GM19468 (cell line): Measurements from ENCODE around the gene PPM1H.
"Not testable (repeated sequence)": the region's sequence is repeated elsewhere in the genome, so short reads cannot be mapped to it uniquely, and the experiment has no call there.

ENCODE experiments used
- ATAC-seq: cut with Tn5 transposase; IDR thresholded peaks from one replicate; pipeline ENCODE4 v1.9.1; 2021; ENCODE audit warnings: mild to moderate bottlenecking, moderate library complexity, moderate number of reproducible peaks; ENCODE audit not compliant: unreplicated experiment; ENCODE audit errors: extremely low read depth

Gene PPM1H

DNA sequence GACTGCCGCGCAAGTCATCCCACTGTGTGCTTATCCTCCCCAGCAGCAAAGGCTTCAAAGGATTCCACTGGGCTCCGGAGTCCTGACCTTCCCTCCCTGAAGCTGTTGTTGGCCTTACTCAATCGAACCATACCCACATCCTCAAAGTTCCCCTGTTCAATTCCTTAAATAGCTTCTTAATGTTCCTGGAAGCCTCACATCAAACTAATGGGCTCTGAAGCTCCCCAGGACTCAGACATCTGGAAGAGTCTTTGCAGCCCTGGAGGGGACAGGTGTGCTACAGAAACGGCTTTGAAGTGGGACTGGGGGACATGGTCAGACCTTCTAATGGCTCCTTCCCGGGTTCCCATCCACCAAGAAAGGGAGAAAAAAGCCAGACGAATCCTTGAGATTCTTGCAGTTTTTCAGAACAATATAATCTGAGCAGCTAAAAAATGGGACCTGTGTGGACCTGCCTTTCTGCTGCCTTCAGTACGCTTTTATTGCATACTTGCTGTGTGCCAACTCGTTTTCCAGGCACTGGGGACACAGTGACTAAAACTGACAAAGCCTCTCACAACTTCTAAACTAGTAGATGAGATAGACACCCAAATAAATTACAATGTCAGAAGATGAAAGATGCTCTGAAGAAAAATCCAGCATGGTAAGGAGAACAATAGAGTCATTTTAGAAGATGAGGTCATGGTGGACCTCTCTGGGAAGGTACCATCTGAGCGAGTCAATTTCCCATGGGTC is 263.8 kb downstream of the PPM1H start:
- no peak for ATAC-seq

DNA sequence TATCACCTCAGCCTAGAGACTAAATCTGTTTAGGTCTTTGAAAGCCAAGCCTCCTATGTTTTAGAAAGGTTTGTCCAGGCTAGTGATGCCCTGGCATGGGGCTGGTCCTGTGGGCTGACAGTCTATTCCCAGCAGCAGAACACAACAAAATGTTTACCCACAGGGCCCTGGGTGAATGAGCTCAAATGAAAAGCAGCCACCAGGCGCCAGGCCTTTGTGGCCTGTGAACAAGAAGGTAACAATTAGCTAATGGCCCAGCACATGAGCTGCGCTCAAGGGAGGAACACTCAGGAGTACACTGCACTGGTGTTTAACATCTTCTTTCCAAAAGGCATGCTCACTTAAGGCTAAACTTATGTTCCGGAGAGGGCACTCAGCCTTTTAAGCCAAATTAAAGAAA is 266.2 kb downstream of the PPM1H start:
- ATAC-seq, result no peak

DNA sequence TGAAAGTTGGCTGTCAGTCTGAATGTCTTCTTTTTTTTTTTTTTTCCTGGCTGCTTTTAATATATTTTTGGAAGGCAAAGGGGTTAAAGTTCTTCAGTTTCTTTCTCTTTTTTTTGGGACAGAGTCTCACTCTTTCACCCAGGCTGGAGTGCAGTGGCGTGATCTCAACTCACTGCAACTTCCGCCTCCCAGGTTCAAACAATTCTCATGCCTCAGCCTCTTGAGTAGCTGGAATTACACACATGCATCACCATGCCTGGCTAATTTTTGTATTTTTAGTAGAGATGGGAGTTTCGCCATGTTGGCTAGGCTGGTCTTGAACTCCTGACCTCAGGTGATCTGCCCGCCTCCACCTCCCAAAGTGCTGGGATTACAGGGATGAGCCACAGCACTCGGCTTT is 270.0 kb downstream of the PPM1H start:
- ATAC-seq, result not testable (repeated sequence)

DNA sequence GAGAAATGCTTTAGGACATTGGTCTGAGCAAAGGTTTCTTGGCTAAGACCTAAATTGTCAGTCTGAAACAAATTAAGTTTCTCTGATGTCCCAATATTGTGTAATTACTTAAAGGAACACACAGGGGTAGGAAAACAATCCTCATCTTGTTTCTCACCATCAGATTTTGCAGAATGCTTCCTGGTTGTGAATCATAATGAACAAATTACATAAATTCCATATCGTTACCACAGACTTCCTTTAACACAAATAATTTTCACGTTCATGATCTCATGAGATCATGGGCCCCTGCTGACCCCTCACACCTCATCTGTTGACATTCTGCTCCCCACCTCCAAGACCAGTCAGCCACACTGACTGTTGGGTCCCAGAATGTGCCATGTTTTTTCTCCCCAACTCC is 274.2 kb downstream of the PPM1H start:
- ATAC-seq, result no peak

DNA sequence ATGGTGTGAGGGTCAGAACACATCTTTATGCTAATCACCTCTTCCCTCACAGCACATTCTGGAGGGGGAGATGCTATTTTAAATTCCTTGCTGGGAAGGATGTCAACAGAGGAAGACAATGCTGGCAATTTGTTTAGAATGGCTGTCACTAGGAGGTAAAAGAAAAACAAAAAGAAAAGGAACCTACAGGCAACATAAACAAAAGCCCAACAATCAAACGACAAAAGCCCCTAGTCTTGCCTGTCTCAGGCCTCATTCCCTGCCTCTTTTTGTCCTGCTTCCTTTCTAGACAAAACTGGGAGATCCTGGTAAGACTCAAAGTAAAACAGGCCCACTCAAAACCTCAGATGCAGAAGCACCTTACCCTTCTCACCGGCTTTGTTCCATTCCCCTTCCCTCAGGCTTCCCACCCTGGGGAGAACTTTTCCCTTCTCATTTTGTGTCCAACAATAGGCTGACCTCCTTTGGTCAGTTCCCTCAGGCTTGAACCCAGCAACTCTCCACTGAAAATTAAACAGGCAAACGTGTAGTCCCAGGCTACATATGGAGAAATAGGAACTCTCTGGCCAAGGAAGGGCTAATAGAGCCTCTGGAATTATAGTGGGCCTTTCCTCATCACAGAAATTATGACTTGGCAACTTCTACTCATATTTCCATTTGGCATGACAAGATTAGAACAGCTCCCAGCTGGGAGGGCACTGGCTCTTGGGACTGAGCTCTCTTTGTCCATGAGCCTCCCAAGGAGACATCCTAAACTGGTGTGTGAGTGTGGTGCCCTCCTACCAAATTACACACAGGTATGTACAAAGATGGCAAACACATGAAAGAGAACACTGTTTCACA is 275.3 kb downstream of the PPM1H start:
- no peak for ATAC-seq

DNA sequence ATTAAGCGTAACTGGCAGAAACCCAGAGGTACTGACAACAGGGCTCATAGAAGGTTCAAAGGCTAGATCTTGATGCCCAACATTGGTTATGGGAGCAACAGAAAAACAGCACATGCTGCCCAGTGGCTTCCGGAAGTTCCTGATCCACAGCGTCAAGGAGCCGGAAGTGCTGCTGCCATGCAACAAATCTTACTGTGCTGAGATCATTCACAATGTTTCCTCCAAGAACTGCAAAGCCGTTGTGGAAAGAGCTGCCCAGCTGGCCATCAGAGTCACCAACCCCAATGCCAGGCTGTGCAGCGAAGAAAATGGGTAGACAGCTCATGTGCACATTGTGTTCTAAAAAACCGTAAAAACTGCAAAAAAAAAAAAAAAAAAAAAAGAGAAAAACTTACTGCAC is 276.0 kb downstream of the PPM1H start:
- ATAC-seq, result no peak

DNA sequence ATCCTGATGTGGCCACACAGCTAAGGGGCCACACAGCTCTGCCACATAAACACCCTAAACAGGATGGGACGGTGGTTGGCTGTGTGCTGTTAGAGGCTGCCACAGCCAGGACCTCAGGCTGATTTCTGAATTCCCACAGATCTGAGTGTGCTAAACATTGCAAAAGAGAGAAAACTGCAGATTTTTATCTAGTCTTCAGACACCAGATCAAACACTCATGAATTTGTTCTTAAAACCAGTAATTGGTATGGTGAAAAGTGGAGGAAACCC is 277.7 kb downstream of the PPM1H start:
- no peak for ATAC-seq

DNA sequence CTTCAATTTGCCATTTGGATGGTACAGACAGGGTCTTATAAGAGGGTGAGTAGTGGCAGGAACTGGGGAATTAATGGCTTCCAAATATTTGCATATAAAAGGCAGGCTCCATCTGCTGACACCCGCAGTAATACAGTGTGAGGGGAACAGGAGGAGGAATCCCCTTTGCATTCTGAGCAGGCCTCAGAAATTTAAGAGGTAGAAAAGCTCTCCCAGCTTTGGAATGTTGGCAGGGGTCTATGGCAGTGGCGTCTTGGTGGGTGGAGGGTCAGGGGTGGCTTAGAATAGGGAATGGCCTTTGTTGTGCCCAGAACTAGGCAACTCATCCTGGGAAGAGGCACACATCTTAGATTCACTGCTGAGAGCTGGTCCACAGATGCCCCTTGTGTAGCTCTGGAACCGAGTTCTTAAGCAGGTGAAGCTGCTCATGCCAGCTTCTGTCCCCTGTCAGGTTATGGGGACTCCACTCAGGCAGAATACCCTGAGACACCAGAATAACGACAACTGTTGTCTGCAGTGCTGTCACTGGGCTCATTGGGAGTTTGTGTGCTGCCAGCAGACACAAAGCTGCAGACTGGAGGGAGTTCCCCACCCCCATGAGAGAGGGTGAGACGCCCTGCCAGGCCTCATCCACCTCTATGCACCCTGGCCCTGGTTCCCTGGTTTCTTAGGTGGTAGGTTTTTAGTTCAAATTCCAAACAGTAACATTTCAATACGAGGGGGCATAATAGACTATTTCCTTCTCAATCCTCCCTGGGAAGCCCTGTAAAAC is 278.2 kb downstream of the PPM1H start:
- no peak for ATAC-seq

DNA sequence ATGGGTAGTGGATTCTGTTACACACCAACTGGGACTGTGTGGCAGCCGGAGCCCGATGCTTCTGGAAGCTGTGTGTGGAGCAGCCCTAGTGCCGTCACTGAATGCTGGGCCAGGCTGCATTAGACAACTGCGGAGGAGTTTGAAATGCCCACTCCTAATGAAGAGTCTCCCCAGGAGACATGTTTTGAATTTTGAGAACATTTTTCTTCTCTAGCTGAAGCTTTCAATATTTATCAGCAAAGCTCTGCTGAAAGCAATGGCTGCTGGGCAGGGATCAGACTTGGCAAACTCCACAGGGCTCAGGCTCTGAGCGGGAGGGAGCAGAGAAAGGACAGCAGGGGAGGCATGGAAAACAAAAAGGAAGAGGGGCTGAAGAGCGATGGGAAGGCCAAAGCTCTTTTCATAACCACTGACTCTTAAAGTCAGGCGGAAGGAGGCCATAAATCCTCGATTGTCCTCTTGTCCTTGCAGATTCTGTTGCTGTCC is 279.2 kb downstream of the PPM1H start:
- no peak for ATAC-seq

DNA sequence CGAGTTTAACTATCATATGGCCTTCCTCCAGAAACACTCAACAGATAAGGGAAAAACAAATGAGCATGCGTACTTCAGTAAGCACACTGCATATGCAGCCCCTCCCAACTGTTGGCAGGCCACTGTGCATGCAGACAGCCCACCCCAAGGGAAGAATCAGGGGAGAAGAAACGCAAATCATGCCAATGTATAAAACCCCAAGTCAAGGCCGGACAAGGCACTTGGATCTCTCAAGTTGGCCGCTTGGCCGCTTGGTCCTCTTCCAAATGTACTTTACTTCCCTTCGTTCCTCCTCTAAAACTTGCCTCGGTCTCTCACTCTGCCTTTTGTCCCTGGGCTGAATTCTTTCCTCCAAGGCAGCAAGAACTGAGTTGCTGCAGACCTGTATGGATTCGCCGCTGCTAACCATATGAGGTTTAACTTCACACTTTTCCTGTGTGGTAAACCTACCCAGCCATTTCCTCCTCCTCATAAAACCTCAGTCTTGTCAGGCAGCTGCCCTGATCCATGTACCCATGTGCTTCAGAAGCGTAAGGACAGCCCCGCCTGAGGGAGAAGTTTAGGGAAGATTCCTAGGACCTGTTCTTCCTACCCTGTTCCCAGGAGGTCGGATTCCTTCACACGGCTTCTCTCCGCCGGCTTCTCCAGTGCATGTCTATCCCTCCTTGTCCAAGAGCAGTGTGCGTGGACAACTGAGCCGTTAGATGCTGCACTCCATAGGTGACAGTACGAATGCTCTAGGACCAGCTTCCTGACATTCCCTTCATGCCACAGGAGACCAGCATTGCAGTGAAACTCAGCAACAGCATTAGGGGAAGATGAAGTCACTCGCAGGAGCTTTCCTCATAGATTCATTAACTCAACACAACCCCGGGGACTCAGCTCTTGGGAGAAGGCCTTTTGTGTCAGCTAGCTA is 280.4 kb downstream of the PPM1H start:
- ATAC-seq, result no peak

DNA sequence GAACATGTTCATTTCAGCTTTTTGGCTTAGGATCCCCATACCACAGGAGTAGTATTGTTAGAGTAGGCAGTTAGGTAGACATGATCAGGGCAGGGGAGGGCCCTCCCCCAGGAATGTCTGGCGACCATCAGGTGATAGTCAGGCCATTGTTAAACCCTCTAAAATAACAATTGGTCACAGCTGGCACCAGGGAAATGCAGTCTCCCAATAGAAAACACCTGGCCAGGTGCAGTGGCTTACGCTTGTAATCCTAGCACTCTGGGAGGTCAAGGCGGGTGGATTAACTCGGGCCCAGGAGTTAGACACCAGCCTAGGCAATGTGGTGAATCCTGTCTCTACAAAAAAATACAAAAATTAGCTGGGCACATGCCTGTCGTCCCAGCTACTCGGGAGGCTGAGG is 281.2 kb downstream of the PPM1H start:
- no peak for ATAC-seq

DNA sequence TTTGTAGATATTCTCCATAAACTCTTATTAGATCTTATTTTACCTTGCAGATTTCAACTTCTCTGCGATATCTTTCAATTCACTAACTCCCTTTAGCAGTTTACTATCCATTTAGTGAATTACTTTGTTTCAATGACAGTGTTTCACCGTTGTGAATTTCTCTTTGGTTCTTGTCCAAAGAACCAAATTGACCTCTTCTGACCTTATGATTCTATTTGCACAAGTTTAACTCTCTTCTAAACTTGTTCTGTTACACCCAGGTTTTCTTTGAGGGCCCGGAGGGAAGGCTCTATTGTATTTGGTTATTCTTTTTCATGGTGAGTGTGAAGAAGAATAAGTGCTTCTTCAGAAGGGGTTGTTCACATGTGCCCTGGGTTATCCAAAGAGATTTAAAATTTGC is 281.6 kb downstream of the PPM1H start:
- ATAC-seq, result no peak

DNA sequence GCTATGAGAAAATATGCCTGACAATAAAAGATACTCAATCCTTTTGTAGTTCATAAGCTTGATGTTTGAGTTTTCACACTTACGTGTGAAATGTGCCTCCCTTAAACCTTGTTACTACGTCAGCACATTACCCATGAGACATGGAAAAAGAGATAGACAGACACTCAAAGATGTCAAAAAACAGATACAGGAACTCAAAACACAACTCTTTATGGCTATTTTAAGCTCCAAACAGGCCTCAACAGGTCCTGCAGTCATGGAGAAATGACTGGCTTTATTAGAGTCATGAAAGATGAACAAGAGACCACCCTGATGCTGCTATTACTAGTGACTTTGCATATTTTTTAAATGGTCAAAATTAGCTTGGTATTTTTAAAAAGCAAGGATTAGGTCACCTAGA is 283.8 kb downstream of the PPM1H start:
- ATAC-seq, result no peak

DNA sequence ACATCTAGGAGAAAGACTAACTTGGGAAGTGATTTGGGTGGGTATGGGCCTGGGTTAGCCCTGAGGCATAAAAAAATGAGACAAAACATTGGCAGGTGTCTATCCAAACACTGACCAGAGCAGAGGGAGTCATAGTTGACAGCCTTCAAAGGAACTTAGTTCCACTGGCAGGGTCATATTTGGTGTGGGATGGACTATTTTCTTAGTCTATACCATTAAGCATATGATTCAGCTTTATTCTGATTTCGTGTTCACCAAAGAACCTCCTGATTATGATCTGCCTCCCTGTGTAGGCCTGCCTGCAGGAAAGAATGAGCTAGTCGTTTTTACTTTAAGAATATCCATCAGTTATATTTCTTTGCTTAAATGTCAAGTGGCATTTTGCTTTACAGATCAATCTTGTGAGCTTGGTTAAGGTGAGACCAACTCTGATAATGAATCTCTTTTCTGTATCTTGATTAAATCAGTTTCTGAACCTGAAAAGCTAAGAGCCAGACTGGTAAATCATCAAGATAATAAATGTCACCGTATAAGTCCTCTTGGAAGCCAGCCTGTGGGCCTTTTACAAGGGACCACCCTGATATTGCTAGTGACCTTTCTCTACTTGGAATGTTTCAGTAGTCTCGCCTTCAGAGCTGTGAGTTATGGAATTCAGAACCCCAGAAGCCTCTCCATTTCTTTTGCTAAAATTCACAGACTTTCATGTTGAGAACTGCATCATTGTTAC is 285.4 kb downstream of the PPM1H start:
- no peak for ATAC-seq

DNA sequence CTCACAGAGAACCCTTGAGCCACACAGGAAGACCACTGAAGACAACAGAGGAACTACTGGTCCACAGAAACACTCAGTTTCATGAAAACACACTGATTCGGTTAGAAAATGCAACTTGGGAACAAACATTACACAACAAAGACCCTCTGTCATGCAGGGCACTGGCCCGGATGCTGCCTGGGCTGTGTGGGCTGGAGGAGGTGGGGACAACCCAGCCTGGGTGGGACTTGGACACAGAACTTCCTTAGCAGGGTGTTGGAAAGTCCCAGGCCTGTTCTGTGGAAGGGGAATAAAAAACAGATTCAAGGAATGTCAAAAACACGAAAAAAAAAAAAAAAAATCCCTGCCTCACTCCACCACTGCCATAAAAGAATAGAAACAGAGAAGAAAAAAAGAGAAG is 287.4 kb downstream of the PPM1H start:
- ATAC-seq, result no peak

DNA sequence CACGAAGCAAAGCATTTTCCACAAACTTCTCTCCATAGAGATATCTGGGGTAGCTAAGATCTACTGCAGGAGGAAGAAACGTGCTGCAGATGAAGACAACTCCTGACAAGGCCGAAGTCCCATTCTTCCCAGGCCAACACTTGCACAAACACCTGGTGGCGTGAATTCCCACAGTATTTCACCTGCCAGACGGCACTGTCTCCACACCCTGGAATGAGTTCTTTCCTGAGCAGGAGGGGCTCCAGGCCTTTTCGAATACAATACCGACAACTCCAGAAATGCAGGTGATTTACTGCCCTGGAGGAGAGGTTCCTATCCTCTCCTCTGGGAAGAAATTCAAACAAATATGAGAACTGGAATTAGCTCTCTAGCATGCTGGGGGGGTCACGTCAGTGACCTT is 288.4 kb downstream of the PPM1H start:
- ATAC-seq, result no peak

DNA sequence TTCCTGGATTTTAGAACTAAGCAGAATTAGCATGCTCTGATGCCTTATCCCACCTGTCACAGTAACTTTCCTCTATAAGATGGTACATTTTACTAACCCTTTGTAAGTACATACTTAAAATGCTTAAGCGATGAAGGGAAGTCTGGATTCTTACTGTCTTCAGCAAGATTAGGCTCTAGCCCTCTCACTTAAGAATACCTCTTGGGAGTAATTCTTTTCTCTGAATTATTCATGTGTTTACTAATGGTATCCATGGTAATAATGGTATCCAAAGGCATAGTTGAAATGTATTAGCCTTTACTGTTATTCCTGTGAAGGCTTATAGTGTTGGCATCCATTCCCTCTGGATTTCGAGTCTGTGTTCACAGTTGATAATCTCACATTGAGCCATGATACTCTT is 291.5 kb downstream of the PPM1H start:
- no peak for ATAC-seq

DNA sequence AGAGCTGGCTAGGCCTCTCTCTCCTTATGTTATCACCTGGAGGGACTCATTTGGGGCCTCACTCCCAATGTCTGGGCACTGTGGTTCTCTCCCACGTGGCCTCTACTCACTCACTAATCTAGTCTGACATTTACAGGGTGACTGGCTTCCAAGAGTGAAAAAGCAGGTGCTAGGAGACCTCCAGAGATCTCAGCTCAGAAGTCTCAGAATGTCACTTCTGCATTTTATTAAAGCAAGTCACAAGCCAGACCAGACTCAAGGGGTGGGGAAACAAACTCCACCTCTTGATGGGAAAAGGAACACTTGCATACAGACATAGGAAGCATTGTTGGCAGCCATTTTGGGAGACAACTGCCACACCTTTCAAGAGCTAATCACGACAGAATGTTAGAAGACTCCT is 292.5 kb downstream of the PPM1H start:
- no peak for ATAC-seq

DNA sequence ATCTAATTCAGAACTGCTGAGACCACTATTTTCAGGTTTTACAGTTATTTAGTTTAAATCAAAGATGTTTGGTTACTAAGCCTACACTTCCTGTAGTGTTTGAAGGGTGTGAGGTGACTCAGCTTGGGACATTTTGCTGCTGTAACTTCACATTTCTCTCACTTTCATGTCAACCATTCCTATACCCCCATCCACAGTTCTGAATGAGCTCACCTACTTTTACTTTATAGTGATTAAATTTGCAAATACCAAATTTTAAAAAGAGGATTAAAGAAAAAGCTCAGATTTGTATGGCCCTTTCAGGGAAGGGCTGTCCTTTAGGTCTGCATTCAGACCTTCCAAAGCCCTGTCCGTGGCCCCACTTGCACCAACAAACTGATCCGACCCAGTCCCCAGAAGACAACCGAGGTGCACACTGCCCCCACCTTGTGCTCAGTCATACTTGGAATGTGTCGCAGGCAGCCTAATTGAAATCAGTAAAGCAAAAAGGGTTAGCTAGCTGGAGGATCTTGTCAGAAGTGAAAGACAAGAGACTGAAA is 294.0 kb downstream of the PPM1H start:
- peak; percentile 76 for ATAC-seq
